ENCODE data around the gene ASCL4.

GRCh38 chr12:107798580-107798979 is 24.1 kb downstream of the ASCL4 start:
- no peak for TF ChIP-seq CTCF (IDR thresholded peaks at IDR 0.05)
- TF ChIP-seq POLR2A (IDR thresholded peaks at IDR 0.05), result no peak

Data from uterus (tissue), 2 donors.